Endothelial cell of umbilical vein (primary cell): ENCODE data around the gene MRPL27.

Experiments
- EZH2 ChIP-seq: IDR thresholded peaks from 2 replicates; pipeline ENCODE4 v1.6.1; 2012; ENCODE audit warnings: borderline replicate concordance, low read depth, mild to moderate bottlenecking, moderate library complexity, low read length, inconsistent platforms; ENCODE audit not compliant: severe bottlenecking
- FOS ChIP-seq: IDR thresholded peaks from 2 replicates; pipeline ENCODE4 v1.6.1; 2011; ENCODE audit warnings: mild to moderate bottlenecking, low read length, moderate library complexity, borderline replicate concordance; ENCODE audit not compliant: insufficient read depth
- JUN ChIP-seq: IDR thresholded peaks from 2 replicates; pipeline ENCODE4 v1.6.1; 2011; ENCODE audit warnings: borderline replicate concordance, low read depth; ENCODE audit not compliant: insufficient read length, insufficient read depth
- POLR2A ChIP-seq: IDR thresholded peaks from 2 replicates; pipeline ENCODE4 v1.6.1; 2012; ENCODE audit warnings: low read depth, mild to moderate bottlenecking, control low read depth, low read length
- POLR2AphosphoS5 ChIP-seq: IDR thresholded peaks from 2 replicates; pipeline ENCODE4 v1.6.1; 2012; ENCODE audit warnings: low read depth, mild to moderate bottlenecking, control low read depth, low read length, moderate library complexity; ENCODE audit not compliant: insufficient read depth
- TF ChIP-seq, protein P1 (sequence below), 2 donors: IDR thresholded peaks; 1 replicate in 1 of 2; 2 replicates in 1 of 2; pipeline ENCODE4 v1.5.1; 2011; ENCODE audit warnings: low read length in 2 of 2, mild to moderate bottlenecking in 2 of 2, moderate library complexity in 2 of 2, control low read depth in 1 of 2, inconsistent platforms in 1 of 2, low read depth in 1 of 2; ENCODE audit not compliant: insufficient read depth in 1 of 2; ENCODE audit errors: extremely low read depth in 1 of 2
- TF ChIP-seq, protein P2 (sequence below): IDR thresholded peaks from 2 replicates; pipeline ENCODE4 v1.6.1; 2011; ENCODE audit not compliant: insufficient read depth, insufficient read length

DNA sequence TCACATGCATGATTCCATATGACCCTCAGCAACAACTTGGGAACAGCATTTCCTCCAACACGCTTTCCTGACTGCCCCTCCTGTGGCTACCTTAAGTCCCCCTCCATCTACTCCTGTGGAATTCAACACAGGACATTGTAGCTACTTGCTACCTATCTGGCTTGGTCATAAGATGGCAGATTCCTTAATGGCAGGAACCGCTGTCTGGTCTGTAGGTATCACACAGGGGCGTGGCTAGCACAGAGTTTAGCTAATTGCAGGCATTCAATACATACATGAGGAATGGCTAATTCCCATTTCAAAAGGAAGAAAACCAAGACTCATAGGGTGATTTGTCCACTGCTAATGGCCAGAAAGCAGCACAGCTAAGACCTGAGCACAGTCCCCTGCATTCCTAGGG lies 15.7 kb upstream of the MRPL27 start:
- TF ChIP-seq, protein P1, sequence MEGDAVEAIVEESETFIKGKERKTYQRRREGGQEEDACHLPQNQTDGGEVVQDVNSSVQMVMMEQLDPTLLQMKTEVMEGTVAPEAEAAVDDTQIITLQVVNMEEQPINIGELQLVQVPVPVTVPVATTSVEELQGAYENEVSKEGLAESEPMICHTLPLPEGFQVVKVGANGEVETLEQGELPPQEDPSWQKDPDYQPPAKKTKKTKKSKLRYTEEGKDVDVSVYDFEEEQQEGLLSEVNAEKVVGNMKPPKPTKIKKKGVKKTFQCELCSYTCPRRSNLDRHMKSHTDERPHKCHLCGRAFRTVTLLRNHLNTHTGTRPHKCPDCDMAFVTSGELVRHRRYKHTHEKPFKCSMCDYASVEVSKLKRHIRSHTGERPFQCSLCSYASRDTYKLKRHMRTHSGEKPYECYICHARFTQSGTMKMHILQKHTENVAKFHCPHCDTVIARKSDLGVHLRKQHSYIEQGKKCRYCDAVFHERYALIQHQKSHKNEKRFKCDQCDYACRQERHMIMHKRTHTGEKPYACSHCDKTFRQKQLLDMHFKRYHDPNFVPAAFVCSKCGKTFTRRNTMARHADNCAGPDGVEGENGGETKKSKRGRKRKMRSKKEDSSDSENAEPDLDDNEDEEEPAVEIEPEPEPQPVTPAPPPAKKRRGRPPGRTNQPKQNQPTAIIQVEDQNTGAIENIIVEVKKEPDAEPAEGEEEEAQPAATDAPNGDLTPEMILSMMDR (IDR thresholded peaks at IDR 0.05; ENCODE audit: extremely low read depth in 1 of 2, insufficient read depth in 1 of 2, low read depth in 1 of 2, low read length in 2 of 2), result no peak
- TF ChIP-seq EZH2 (no peak), JUN (no peak), POLR2A (no peak), POLR2AphosphoS5 (no peak), FOS (no peak)
- TF ChIP-seq, protein P2, sequence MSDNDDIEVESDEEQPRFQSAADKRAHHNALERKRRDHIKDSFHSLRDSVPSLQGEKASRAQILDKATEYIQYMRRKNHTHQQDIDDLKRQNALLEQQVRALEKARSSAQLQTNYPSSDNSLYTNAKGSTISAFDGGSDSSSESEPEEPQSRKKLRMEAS, result no peak
